Measurements from ENCODE around the gene NDUFB2.

GRCh38 chr7:140707132-140707531 lies 10.6 kb downstream of the NDUFB2 start:
- TF ChIP-seq, protein P1, sequence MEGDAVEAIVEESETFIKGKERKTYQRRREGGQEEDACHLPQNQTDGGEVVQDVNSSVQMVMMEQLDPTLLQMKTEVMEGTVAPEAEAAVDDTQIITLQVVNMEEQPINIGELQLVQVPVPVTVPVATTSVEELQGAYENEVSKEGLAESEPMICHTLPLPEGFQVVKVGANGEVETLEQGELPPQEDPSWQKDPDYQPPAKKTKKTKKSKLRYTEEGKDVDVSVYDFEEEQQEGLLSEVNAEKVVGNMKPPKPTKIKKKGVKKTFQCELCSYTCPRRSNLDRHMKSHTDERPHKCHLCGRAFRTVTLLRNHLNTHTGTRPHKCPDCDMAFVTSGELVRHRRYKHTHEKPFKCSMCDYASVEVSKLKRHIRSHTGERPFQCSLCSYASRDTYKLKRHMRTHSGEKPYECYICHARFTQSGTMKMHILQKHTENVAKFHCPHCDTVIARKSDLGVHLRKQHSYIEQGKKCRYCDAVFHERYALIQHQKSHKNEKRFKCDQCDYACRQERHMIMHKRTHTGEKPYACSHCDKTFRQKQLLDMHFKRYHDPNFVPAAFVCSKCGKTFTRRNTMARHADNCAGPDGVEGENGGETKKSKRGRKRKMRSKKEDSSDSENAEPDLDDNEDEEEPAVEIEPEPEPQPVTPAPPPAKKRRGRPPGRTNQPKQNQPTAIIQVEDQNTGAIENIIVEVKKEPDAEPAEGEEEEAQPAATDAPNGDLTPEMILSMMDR (IDR thresholded peaks at IDR 0.05): no peak
- TF ChIP-seq EP300 (IDR thresholded peaks at IDR 0.05; ENCODE audit: low read depth): no peak
- TF ChIP-seq POLR2A (IDR thresholded peaks at IDR 0.05): no peak

Measured in transverse colon (tissue), 3 donors.